ENCODE measurements around the gene FAAP100. TPM values are rescaled to one million over a fixed set of nuclear protein-coding genes. Genes with fewer than 3 reads are reported as not detected.

The FAAP100 gene
- total RNA-seq, 2 experiments from 2014 or later = 40.5 to 42.7 TPM

DNA sequence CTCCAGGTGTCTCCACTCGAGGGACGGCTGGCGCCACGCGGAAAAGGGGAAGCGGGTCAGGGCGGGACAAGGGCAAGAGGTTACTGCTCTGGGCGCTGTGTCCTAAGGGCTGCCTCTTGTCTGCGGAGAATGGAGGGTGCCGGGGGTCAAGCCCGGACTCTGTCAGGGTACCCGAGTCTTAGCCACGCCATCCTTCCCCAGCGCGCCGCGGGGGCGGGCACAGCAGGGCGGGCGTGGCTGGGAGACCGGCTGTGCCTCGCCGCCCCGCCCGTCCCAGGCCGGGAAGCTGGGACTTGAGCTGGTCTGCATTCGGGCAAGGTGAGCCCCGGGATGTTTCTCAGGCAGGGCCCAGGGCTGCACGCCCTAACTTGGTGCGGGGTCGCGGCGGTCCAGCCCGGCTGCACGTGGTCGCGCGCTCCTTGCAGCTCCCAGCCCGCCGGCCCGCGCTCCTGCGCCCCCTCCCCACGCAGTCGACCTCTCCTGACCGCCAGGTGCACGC, 33.3 kb downstream of the FAAP100 start:
- no peaks in the 10 kb centered on the region for H3K9me3 Mint-ChIP-seq
- H3K36me3 Mint-ChIP-seq (ENCODE audit: low read depth) = peaks cover 3% of the 10 kb centered on the region
- peaks cover 25% of the 10 kb centered on the region for H3K4me1 Mint-ChIP-seq (ENCODE audit: low read depth)
- H3K27ac Mint-ChIP-seq = no peak overlapping the region
- TF ChIP-seq, protein P1, sequence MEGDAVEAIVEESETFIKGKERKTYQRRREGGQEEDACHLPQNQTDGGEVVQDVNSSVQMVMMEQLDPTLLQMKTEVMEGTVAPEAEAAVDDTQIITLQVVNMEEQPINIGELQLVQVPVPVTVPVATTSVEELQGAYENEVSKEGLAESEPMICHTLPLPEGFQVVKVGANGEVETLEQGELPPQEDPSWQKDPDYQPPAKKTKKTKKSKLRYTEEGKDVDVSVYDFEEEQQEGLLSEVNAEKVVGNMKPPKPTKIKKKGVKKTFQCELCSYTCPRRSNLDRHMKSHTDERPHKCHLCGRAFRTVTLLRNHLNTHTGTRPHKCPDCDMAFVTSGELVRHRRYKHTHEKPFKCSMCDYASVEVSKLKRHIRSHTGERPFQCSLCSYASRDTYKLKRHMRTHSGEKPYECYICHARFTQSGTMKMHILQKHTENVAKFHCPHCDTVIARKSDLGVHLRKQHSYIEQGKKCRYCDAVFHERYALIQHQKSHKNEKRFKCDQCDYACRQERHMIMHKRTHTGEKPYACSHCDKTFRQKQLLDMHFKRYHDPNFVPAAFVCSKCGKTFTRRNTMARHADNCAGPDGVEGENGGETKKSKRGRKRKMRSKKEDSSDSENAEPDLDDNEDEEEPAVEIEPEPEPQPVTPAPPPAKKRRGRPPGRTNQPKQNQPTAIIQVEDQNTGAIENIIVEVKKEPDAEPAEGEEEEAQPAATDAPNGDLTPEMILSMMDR (IDR thresholded peaks at IDR 0.05) = no peak
- CTCF ChIA-PET = interaction anchor here (1.0 to 2.2 kb wide), 5 partner anchors 33 to 144 kb away, joined by 3 to 11 read pairs (median 5); partner anchors contain the start of gene FAAP100
- intact Hi-C loops (cut with micrococcal nuclease) = no loop called here
- no peak for ATAC-seq
- DNase-seq = peak; percentile 38
- POLR2A ChIA-PET = interaction anchor here (1.1 to 3.8 kb wide), 4 partner anchors 10 to 33 kb away, joined by 6 to 14 read pairs (median 9); partner anchors contain the start of gene FAAP100
- H3K4me3 Mint-ChIP-seq = peak overlapping the region; percentile 21
- no peaks in the 10 kb centered on the region for H3K27me3 Mint-ChIP-seq

DNA sequence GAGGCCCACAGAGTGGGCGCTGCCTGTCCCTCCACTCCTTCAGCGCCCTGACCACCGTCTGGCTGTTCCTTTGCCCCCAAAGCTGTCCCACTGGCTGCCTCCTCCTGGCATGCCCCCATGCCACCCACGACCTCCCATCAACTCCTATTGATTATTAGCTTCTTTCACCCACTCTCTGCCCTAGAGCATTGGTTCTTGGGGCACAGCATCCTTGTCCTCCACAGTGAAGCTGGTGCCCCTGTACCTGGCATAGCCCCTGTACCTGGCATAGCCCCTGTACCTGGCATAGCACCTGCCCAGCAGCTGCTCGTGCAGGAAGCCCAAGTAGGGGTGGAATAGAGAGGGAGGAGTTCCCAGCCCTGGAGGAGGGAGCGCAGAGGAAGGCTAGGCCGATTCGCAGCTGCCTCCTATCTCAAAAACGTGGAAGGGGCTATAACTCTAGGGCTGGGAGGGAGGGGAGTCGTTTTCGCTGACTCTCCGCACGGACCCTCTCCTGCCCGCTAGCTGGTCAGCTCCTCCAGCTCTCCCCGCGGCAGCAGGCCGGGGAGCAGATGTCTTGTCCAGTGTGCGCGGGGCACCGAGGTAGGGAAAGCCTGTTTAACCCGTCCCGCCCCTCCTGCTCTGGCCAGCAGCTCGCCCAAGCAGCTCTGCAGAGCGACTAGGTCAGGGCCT, 33.9 kb downstream of the FAAP100 start:
- intact Hi-C loops (cut with micrococcal nuclease) = no loop called here
- CTCF ChIA-PET = interaction anchor here (1.1 to 2.2 kb wide), 4 partner anchors 33 to 144 kb away, joined by 3 to 11 read pairs (median 6); partner anchors contain the start of gene FAAP100

DNA sequence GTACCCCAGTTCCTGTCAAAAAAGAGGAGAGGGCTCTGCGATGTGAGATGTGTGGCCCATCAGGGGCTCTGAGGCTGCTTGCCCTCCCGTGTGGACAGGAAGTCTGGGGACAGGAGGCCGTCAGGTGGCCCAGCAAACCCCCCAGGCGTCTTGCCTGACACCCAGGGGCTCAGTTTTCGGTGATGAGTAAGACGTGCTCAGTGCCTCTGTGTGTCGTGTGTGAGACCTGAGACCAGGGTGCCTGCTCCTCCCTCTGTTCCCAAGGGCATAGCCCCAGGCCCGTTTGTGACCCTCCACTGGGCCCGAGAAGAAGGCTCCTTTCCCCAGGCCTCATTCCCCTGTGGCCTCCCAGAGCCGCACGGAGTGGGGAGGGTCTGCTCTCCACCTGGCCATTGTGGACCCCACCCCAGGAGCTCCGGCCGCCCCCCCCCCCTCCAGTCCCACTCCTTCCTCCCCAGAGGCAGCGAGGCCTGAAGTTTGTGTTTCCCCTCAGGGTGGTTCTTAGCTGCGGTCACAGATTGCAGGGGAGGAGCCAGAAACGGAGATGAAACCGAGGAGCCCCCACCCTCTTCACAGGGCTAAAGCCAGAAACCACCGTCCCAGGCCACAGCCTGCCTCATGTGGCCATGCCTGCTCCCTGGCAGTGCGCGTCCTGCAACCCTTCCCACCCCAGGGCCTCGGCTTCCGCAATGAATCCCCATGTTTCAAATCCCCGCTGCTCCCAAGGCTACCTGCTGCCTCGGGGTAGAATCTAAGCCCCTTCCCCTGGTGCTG, 34.6 kb downstream of the FAAP100 start:
- intact Hi-C loops (cut with micrococcal nuclease) = no loop called here
- ChIA-PET POLR2A (interaction anchor here (0.8 to 3.8 kb wide), 9 partner anchors 8 to 272 kb away, joined by 3 to 14 read pairs (median 3); partner anchors contain the start of genes FAAP100 and MRPL12), CTCF (interaction anchor here (1.5 to 2.2 kb wide), 2 partner anchors 33 to 83 kb away, joined by 5 to 11 read pairs; no protein-coding TSS in a partner anchor)
- peak overlapping the region; percentile 45 for H3K4me3 Mint-ChIP-seq
- ATAC-seq (no peak), DNase-seq (peak; percentile 49)
- H3K36me3 Mint-ChIP-seq (ENCODE audit: low read depth) = peaks cover 3% of the 10 kb centered on the region
- TF ChIP-seq, protein P1 (IDR thresholded peaks at IDR 0.05) = no peak
- H3K9me3 Mint-ChIP-seq = no peaks in the 10 kb centered on the region
- H3K27ac Mint-ChIP-seq = peak overlapping the region; percentile 46
- peaks cover 25% of the 10 kb centered on the region for H3K4me1 Mint-ChIP-seq (ENCODE audit: low read depth)
- H3K27me3 Mint-ChIP-seq = no peaks in the 10 kb centered on the region

More for the DNA sequence above, 33.9 kb downstream of the FAAP100 start:
- Mint-ChIP-seq H3K27ac (peak overlapping the region; percentile 46), H3K4me1 (ENCODE audit: low read depth) (peaks cover 25% of the 10 kb centered on the region), H3K4me3 (peak overlapping the region; percentile 45), H3K9me3 (no peaks in the 10 kb centered on the region), H3K36me3 (ENCODE audit: low read depth) (peaks cover 3% of the 10 kb centered on the region), H3K27me3 (no peaks in the 10 kb centered on the region)
- POLR2A ChIA-PET = interaction anchor here (0.8 to 3.8 kb wide), 8 partner anchors 9 to 273 kb away, joined by 3 to 14 read pairs (median 3); partner anchors contain the start of genes FAAP100 and MRPL12
- TF ChIP-seq, protein P1 (IDR thresholded peaks at IDR 0.05) = no peak
- ATAC-seq = no peak
- no peak for DNase-seq

DNA sequence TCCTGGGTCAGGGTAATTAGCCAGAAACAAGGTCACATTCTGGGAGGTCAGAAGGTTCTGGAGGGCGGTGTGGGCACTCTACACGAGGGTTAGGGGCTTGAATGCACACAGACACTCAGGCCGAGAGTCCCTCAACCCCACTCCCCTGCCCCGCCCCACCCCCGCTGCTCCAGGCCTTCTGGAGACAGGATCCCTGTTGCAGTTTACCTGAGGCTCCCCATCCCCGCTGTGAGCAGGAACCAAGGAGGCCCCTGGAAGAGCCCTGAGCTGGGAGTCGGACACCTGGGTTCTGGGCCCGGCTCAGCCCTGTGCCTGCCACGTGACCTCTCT, 35.2 kb downstream of the FAAP100 start:
- Mint-ChIP-seq H3K27me3 (no peaks in the 10 kb centered on the region), H3K9me3 (no peaks in the 10 kb centered on the region), H3K4me1 (ENCODE audit: low read depth) (peaks cover 25% of the 10 kb centered on the region), H3K27ac (no peak overlapping the region), H3K4me3 (peak overlapping the region; percentile 88), H3K36me3 (ENCODE audit: low read depth) (peaks cover 6% of the 10 kb centered on the region)
- intact Hi-C loops (cut with micrococcal nuclease) = no loop called here
- ChIA-PET POLR2A (interaction anchor here (1.1 to 3.8 kb wide), 4 partner anchors 8 to 240 kb away, joined by 3 to 14 read pairs (median 8); partner anchors contain the start of gene FAAP100), CTCF (interaction anchor here (1.4 to 1.5 kb wide), 2 partner anchors 32 to 84 kb away, joined by 5 to 6 read pairs; no protein-coding TSS in a partner anchor)
- TF ChIP-seq, protein P1 (IDR thresholded peaks at IDR 0.05) = no peak
- ATAC-seq (no peak), DNase-seq (no peak)

Data from activated CD8-positive, alpha-beta T cell treated with anti-CD3 and anti-CD28 coated beads for 36 hours (primary cell).